Ascending aorta (tissue), 2 donors: ENCODE measurements around the gene RAB3GAP2. TPM values are rescaled to one million over a fixed set of nuclear protein-coding genes. Genes with fewer than 3 reads are reported as not detected.

Source experiments
- DNase-seq, 2 donors: peaks; one replicate each; pipeline ENCODE4 v3.0.0-alpha.2; 2019; ENCODE audit warnings: low spot score in 2 of 2
- H3K27ac ChIP-seq, 2 donors: fragments of 200-600 bp; sonication (generic); one replicate each; pipeline ENCODE4 v1.5.1; 2016 to 2017; ENCODE audit warnings: mild to moderate bottlenecking in 1 of 2
- H3K27me3 ChIP-seq: fragments of 200-600 bp; sonication (generic); one replicate; pipeline ENCODE4 v1.5.1; 2017
- H3K36me3 ChIP-seq, 2 donors: fragments of 200-600 bp; sonication (generic); one replicate each; pipeline ENCODE4 v1.5.1; 2016
- H3K4me1 ChIP-seq, 2 donors: fragments of 200-600 bp; sonication (generic); one replicate each; pipeline ENCODE4 v1.5.1; 2016 to 2017; ENCODE audit warnings: mild to moderate bottlenecking in 1 of 2
- H3K4me3 ChIP-seq, 2 donors: fragments of 200-600 bp; sonication (generic); one replicate each; pipeline ENCODE4 v1.5.1; 2016 to 2017; ENCODE audit warnings: mild to moderate bottlenecking in 1 of 2
- H3K9me3 ChIP-seq, 2 donors: fragments of 200-600 bp; sonication (generic); one replicate each; pipeline ENCODE4 v1.5.1; 2016
- CTCF ChIP-seq, 3 experiments: fragments of 200-600 bp in 2 of 3; fragments of 450-650 bp in 1 of 3; sonication (generic) in 2 of 3; IDR thresholded peaks; one replicate each; pipeline ENCODE4 v1.5.1; 2016 to 2019; ENCODE audit warnings: antibody characterized with exemption in 3 of 3, mild to moderate bottlenecking in 1 of 3, moderate library complexity in 1 of 3
- intact Hi-C: fragments of 100-400 bp; cut with DNase I; formaldehyde crosslinking; loops from one replicate; pipeline ENCODE4 v1.15.1; 2023
- total RNA-seq: library from RNA; depleted of rRNA; stranded (reverse); fragments of >200 nt; gene quantifications from one replicate; pipeline ENCODE4 v1.1.0, GENCODE V29; 2016

The RAB3GAP2 gene
- 9.8 TPM for total RNA-seq

- no peak for TF ChIP-seq CTCF (IDR thresholded peaks at IDR 0.05)
- peaks cover 3 to 13% of the 10 kb centered on the region in 2 donors for H3K36me3 ChIP-seq
- no peaks in the 10 kb centered on the region for H3K27me3 ChIP-seq
- peak within 1 kb of the TSS; percentile 76 to 85 for H3K27ac ChIP-seq
- DNase-seq, result peak; percentile 80 to 97
- no peaks in the 10 kb centered on the region for H3K9me3 ChIP-seq
- H3K4me1 ChIP-seq, result peaks cover 0 to 13% of the 10 kb centered on the region in 2 donors
- intact Hi-C loops, result loop anchor here (2.0 to 10.0 kb wide), 4 partner anchors 29 to 503 kb away; partner anchors contain the start of gene MARK1
- peak within 1 kb of the TSS; percentile 79 to 89 for H3K4me3 ChIP-seq
Observed at GRCh38 chr1:220272047-220272840, at the start of gene RAB3GAP2. TSS of gene RAB3GAP2 (minus strand) at chr1:220272453. CDS start at chr1:220272337, 116 bp downstream.

- Histone ChIP-seq H3K4me3 (no peak overlapping the region), H3K4me1 (no peaks in the 10 kb centered on the region), H3K9me3 (no peaks in the 10 kb centered on the region), H3K27ac (no peak overlapping the region), H3K27me3 (no peaks in the 10 kb centered on the region), H3K36me3 (no peaks in the 10 kb centered on the region)
- no peak for DNase-seq
- intact Hi-C loops, result no loop called here
- no peak for TF ChIP-seq CTCF (IDR thresholded peaks at IDR 0.05)
Observed at GRCh38 chr1:220321758-220322157, 49.5 kb upstream of the RAB3GAP2 start.

GRCh38 chr1:220320709-220321108 lies 48.5 kb upstream of the RAB3GAP2 start:
- TF ChIP-seq CTCF (IDR thresholded peaks at IDR 0.05), result no peak
- Histone ChIP-seq H3K4me3 (no peak overlapping the region), H3K9me3 (no peaks in the 10 kb centered on the region), H3K4me1 (no peaks in the 10 kb centered on the region), H3K27ac (no peak overlapping the region), H3K36me3 (no peaks in the 10 kb centered on the region), H3K27me3 (no peaks in the 10 kb centered on the region)
- intact Hi-C loops, result no loop called here
- no peak for DNase-seq

GRCh38 chr1:220318673-220319072 lies 46.4 kb upstream of the RAB3GAP2 start:
- no peaks in the 10 kb centered on the region for H3K9me3 ChIP-seq
- TF ChIP-seq CTCF (IDR thresholded peaks at IDR 0.05), result no peak
- H3K4me3 ChIP-seq, result no peak overlapping the region
- no peaks in the 10 kb centered on the region for H3K4me1 ChIP-seq
- H3K36me3 ChIP-seq, result no peaks in the 10 kb centered on the region
- no peak overlapping the region for H3K27ac ChIP-seq
- no peak for DNase-seq
- H3K27me3 ChIP-seq, result no peaks in the 10 kb centered on the region
- intact Hi-C loops, result no loop called here

- intact Hi-C loops, result no loop called here
- Histone ChIP-seq H3K9me3 (no peaks in the 10 kb centered on the region), H3K36me3 (no peaks in the 10 kb centered on the region), H3K4me3 (no peak overlapping the region), H3K27ac (no peak overlapping the region), H3K4me1 (no peaks in the 10 kb centered on the region), H3K27me3 (no peaks in the 10 kb centered on the region)
- no peak for DNase-seq
- no peak for TF ChIP-seq CTCF (IDR thresholded peaks at IDR 0.05)
Observed at GRCh38 chr1:220317161-220317560, 44.9 kb upstream of the RAB3GAP2 start.
